GM19328 (cell line): ENCODE data around the gene PHF1.
"Not testable (repeated sequence)": the region's sequence is repeated elsewhere in the genome, so short reads cannot be mapped to it uniquely, and the experiment has no call there.

ENCODE experiments used
- ATAC-seq: cut with Tn5 transposase; IDR thresholded peaks from one replicate; pipeline ENCODE4 v1.9.1; 2021; ENCODE audit warnings: mild to moderate bottlenecking, moderate library complexity; ENCODE audit not compliant: unreplicated experiment

Gene PHF1

GRCh38 chr6:33410711-33411631, at the start of gene PHF1:
PHF1 (plus strand) TSS chr6:33411014; CDS start chr6:33412264, 1,250 bp downstream.
- ATAC-seq = peak; percentile 33

- ATAC-seq = not testable (repeated sequence)
Observed at GRCh38 chr6:33363486-33363885, 47.3 kb upstream of the PHF1 start.

- ATAC-seq = not testable (repeated sequence)
Observed at GRCh38 chr6:33364475-33365205, 46.2 kb upstream of the PHF1 start.

GRCh38 chr6:33365206-33365971, 45.4 kb upstream of the PHF1 start:
- not testable (repeated sequence) for ATAC-seq

- ATAC-seq = no peak
Observed at GRCh38 chr6:33367009-33367714, 43.7 kb upstream of the PHF1 start.

- ATAC-seq = not testable (repeated sequence)
Observed at GRCh38 chr6:33367715-33368025, 43.1 kb upstream of the PHF1 start.

GRCh38 chr6:33371901-33372300, 38.9 kb upstream of the PHF1 start:
- ATAC-seq = not testable (repeated sequence)

- no peak for ATAC-seq
Observed at GRCh38 chr6:33372526-33373123, 38.2 kb upstream of the PHF1 start.

GRCh38 chr6:33373960-33374910, 36.6 kb upstream of the PHF1 start:
- ATAC-seq = no peak

- no peak for ATAC-seq
Observed at GRCh38 chr6:33375143-33375671, 35.6 kb upstream of the PHF1 start.

- no peak for ATAC-seq
Observed at GRCh38 chr6:33377171-33377570, 33.6 kb upstream of the PHF1 start.

- not testable (repeated sequence) for ATAC-seq
Observed at GRCh38 chr6:33379184-33379583, 31.6 kb upstream of the PHF1 start.

GRCh38 chr6:33380272-33380981, 30.4 kb upstream of the PHF1 start:
- no peak for ATAC-seq

- no peak for ATAC-seq
Observed at GRCh38 chr6:33383427-33384185, 27.2 kb upstream of the PHF1 start.

- no peak for ATAC-seq
Observed at GRCh38 chr6:33384581-33385020, 26.2 kb upstream of the PHF1 start.

GRCh38 chr6:33390173-33390572, 20.6 kb upstream of the PHF1 start:
- ATAC-seq = no peak

GRCh38 chr6:33390767-33391277, 20.0 kb upstream of the PHF1 start:
- ATAC-seq = no peak
